HG03378 (cell line): ENCODE measurements around the gene CCNJ.
"Not testable (repeated sequence)": the region's sequence is repeated elsewhere in the genome, so short reads cannot be mapped to it uniquely, and the experiment has no call there.

Source experiments
- ATAC-seq: cut with Tn5 transposase; IDR thresholded peaks from one replicate; pipeline ENCODE4 v1.9.1; 2021; ENCODE audit warnings: mild to moderate bottlenecking, moderate library complexity; ENCODE audit not compliant: unreplicated experiment

The CCNJ gene, protein sequence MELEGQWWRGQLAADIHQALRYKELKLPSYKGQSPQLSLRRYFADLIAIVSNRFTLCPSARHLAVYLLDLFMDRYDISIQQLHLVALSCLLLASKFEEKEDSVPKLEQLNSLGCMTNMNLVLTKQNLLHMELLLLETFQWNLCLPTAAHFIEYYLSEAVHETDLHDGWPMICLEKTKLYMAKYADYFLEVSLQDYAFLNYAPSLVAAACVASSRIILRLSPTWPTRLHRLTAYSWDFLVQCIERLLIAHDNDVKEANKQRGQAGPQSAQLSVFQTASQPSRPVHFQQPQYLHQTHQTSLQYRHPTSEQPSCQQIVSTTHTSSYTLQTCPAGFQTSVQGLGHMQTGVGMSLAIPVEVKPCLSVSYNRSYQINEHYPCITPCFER

DNA sequence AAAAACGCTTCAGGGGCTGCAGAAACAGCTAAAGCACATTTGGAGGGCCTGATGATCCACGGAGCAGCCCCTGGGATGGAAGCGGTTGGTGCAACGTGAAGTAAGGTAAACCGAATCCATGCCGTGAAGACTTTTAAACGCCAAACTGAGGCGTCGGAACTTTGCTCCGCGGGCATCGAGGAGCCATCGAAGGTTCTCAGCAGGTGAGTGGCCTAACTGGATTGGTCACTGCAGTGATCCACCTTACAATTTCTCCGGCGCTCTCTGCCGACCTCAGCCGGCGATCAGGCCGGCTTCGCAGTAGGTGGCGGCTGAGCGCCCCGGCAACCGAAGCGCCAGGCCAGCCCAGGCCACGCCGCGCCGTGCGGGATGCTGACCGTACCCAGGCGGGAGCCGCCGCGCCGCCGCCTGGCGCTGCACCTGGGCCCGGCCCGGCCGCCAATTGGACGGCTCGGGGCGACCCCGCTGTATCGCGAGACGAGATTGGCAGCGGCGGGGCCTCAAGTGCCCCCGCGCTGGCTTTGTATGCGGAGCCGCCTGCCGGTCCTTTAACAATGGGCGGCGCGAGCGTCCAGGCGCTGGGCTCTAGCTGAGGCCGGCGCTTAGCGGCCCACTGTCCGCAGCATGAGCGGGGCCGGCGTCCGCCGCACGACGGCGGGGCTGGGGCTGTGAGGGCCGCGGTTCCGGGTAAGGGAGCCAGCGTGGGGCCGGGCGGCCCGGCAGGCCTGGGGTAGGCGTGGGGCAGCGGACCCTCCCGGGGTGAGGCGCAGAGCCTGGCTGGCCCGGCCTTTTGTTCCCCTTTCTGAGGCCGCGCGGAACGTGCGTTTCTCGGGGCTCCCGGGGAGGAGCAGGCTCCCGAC is at the start of gene CCNJ:
CCNJ (plus strand) TSS at position 551 of the 860 bp plus-strand sequence. CDS start 811 bp downstream, outside the sequence.
- ATAC-seq, result peak; percentile 68

DNA sequence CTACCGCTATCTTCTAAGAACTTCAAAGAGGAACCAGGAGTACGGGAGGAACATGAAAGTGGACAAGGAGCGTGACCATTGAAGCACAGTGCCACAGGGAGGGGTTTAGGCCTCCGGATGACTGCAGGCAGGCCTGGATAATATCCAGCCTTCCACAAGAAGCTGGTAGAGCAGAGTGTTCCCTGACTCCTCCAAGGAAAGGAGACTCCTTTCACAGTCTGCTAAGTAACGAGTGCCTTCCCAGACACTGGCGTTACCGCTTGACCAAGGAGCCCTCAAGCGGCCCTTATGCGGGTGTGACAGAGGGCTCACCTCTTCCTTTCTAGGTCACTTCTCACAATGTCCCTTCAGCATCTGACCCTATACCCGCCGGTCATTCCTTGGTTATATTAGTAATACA is 49.0 kb upstream of the CCNJ start:
- not testable (repeated sequence) for ATAC-seq

DNA sequence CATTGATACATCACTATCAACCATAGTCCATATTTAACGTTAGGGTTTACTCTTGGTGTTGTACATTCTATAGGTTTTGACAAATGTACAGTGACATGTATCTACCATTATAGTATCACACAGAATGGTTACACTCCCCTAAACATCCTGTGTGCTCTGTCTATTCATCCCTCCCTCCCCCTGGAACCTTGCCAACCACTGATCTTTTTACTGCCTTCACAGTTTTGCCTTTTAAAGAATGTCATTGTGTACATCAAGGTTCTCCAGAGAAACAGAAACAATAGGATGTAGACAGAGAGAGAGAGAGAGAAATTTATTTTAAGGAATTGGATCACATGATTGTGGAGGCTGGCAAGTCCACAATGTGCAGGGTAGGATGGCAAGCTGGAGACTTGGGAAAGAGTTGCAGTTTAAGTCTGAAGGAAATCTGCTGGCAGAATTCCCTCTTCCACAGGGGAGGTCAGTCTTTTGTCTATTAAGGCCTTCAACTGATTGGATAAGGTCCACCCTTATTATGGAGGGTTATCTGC is 45.1 kb upstream of the CCNJ start:
- no peak for ATAC-seq

DNA sequence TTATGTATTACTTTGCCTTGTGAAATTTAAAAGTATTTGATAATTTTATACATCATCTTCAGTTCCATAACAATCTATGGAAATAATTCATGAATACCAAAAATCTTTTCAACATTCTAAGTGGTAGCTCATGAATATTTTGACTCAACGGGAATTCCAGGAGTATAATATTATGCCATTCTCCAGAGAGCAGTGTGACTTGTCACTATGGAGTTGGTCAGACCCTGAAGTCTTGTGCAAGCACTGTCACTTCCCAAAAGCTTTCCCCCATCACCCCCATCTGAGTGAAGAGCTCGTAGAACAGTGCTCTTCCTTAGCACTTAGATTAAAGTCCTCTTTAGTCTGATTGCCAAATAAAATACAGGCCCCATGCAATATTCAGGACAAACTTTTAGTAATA is 29.4 kb upstream of the CCNJ start:
- ATAC-seq, result no peak

DNA sequence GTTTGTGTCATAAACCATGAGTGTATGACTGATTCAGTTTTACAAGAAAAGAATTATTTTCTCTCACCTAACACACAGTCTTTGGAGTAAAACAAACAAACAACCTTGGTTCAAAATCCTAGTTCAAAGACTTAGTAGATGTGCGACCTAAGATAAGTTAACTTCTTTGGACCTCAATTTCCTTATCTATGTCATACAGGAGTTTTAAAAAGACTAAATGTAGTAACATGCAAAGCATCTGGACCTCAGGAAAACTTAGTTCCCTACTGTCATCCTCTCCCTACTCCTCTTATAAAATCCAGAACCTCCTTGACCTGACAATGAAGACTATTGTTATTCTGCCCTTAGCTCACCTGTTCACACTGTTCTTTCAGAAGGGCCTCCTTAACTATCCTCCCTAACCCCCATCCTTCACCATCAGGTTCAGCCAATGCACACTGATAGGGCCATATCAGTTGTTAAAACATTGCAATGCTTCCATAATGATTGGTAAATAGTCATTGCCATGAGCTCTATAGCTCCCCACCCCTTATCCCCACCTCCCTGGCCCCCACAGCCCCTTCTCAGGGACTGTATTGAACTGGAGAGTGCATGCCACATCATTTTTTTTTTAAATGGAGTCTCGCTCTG is 28.8 kb upstream of the CCNJ start:
- no peak for ATAC-seq

DNA sequence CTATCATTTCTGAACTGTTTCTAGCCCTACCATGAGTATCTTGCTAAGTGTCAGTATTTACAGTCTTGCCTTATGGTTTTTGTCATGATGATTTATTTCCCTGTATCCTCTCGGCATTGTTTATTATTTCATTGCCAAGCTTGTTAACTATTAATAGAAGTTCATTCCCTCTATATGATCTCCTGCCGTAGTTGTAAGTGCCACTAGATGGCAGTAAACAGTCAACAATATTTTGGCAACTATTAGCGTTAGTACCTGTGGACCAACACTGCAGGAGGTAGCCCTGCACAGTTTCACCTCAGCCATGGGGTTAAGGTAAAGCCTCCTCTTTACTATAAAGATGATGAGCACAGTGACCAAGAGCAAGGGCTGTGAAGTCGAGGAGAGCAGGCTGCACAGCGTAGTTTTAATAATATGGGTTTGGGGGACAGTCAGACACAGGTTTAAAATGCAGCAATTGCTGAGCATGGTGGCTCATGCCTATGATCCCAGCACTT is 26.1 kb upstream of the CCNJ start:
- peak; percentile 66 for ATAC-seq

DNA sequence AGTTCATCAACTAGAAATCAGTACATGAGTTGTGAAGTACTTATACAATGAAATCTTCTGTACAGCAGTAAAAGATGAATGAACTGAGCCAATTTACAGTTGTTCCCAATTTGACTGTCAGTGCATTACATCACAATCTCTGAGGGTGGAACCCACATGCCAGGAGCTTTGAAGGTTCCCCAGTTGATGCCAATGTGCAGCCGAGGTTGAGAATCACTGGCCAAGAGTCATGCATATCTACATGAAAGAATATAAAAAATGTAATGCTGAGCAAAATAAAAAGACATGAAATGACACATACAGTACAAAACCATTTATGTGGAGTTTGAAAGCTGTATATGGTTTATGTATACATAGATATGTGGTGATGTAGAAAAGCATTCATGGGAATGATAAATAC is 22.1 kb upstream of the CCNJ start:
- ATAC-seq, result no peak

DNA sequence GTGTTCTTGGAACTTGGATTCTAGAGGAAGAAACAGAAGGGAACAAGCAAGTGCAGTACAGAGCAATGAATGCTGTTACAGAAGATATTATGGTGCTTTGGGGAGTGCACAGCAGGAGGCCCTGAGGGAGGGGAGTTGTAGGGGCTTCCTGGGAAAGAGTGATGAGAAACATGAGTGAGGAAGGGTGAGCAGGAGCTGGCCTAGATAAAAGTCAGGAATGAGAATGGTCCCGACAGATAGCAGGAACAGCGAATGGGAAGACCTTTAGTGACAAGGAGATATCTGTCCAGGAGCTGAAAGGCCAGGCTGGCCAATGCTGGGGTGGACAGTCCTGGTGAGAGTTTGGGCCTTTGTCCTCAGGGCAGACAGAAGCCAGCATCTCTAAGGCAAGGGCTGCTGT is 20.6 kb upstream of the CCNJ start:
- ATAC-seq, result no peak

DNA sequence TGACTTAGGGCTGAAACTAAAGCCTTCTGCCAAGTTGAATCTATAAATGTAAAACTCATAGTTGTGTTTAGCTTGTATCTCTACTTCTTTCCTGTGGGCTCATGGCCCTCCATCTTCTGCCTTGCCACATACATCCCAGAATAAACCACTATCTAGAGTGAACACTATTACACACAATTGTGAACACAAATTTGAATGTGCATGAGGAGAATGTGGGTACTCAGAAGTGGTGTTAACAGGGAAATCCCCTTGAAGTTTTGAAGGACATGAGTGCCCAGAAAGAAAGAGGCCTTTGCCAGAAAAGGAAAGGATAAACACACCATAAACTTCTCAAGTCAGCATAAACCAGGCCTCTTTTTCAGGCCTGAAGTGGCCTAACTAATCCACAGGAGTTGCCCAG is 20.2 kb upstream of the CCNJ start:
- no peak for ATAC-seq

DNA sequence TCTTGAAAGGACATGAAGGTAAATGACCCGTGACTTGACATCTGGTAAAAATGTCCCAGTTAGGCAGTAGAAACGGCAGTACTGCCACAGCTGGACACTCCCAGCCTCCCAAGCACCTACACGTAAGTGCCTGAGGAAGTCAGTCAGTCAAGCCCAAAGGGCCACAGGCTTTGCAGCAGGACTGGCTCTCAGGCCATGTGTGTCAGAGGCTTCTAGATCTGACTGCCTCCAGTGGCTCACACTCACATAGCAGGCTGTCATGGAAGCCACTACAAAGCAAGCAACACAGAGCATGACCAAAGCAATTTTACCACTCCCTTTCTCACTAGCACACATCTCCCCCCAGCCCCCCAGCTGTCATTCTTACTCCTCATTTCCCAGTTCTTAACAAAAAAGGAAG is 17.8 kb upstream of the CCNJ start:
- ATAC-seq, result no peak

DNA sequence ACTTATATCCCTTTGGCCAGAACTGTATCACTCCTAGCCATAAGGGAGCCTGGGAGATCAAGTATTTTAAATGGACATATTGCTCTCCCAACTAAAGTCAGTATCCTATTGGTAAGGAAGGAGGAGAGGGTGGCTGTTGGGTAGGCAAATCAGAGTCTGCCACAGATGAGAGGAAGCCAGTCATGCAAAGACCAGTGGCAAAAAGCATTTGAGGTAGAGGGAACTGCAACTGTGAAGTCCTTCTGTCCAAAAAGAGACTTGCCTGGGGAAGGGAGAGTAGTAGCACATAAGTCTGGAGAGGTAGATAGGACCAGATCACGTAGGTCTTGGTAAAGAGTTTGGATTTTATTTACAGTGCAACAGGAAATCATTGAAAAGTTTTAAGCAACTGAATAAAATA is 8.8 kb upstream of the CCNJ start:
- ATAC-seq, result no peak

DNA sequence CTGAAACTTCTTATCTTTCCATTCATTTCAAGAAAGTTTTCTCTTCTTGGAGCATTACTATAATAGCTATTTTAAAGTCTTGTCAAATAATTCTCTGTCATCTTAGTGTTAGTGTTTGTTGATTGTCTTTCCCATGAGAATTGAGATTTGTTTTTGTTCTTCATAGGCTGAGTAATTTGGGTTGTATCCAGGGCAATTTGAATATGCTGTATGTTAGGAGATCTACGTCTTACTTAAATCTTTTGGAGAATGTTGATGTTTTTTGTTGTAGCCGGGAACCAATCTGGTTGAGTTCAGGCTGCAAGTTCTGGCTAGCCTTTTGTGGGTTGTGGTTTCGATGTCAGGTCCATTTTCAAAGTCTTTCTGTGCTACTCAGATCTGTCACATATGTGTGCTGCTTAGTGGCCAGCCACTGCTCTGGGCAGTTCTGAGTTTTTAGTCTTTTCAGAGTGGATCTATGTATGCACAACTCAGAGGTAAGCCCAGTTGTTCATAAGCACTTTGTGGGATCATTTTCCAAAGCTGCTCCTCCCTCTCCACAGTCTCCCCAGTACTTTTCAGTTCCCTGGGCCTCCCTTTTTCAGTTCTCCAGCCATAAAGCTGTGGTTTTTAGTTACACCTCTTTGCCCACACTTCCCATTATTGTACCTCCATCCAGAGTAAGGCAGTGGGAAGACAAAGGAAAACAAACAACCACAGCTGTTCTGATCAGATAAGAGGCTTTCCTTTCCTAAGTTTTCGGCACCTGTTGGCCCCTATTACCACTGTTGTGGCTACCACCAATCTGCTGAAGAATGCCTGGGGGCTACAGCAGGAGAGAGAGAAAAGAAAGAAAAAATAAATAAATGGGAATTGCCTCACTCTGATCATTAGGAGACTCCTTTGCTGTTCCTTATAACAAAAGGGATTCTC is 4.7 kb upstream of the CCNJ start:
- no peak for ATAC-seq

DNA sequence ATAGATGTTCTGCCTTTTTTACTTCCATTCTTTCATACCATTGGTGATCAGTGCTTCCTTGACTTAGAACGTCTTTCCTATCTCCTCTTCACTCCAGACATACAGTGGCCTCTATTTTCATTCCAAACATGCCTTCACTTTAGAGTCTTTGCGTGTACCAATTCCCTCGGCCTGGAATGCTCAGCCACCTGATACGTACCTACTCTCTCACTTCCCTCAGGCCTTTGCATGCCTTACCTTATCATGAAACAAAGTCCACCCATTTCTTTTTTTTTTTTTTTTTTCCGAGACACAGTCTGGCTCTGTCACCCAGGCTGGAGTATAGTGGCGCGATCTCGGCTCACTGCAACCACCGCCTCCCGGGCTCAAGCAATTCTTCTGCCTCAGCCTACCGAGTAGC is 2.2 kb upstream of the CCNJ start:
- no peak for ATAC-seq

DNA sequence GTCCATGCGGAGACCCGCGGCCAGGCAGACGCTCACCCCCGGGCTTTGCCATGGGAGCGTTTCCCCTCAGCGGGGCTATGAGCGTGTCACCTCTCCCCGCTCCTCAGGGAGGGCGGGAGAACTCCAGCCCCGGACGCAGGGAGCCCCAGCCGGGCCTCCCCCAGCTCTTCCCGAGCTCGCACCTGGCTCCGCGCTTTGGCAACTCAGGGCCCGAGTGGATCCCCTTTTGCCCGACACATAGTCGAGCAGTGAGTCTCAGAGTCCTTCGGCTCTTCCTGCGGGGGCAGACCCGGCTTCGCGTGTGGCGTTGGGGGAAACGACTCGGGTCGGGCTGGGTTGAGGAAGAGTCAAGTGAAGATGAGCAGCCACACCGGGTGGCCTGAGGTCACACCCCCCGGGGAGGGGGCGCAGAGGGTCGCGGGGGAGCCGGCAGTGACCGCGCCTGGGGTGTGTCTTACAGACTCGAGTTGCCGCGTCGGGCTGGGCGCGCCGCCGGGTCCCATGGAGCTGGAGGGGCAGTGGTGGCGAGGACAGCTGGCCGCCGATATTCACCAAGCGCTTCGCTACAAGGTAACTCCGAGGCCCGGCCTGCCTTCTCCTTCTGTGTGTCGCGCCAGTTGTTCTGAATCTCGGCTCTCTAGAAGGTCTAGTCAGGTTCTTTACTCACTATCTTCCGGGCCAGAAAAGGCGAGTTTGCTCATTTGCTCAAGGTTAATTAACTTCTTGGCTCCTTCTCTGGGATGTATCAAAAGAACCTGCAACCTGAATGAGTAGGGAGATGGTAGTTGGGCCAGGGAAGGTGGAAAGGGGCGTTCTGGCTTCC is 721 bp downstream of the CCNJ start:
- peak; percentile 35 for ATAC-seq

DNA sequence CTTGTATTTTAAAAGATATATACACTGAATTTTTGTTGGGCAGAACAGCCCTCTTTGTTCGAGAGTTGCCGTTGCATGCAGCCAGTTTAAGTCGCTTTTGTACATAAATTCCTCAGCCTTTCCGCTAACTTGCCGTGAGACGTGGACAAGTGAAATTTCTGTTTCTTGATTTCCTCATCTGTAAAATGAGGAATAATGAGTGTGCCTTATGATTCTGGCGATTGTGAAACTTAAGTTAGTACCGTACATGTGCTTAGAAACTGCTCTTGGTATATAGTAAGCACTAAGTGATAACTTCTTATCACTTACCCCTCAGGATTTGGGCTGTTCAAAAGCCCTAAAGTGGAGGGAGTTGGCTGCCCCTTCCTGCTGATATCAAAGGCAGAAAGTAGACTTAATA is 1.4 kb downstream of the CCNJ start:
- no peak for ATAC-seq

DNA sequence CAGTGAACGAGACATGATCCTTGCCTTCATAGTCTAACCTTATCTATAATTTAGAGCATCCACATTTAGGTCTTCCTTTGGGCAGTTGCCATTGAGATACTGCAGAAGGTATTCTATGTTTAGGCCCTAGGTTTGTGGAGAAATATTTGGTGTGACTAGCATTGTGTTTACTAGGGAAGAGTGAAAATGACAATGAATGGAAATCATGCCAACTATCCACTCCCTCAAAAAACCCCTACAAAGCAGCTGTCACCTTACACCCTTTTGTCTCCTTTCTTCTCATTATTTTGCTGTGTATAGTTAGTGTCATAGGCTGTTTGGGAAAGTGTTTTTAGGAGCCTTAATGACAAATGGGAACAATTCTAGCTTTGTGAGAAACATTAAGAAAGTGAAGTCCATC is 3.2 kb downstream of the CCNJ start:
- ATAC-seq, result no peak

DNA sequence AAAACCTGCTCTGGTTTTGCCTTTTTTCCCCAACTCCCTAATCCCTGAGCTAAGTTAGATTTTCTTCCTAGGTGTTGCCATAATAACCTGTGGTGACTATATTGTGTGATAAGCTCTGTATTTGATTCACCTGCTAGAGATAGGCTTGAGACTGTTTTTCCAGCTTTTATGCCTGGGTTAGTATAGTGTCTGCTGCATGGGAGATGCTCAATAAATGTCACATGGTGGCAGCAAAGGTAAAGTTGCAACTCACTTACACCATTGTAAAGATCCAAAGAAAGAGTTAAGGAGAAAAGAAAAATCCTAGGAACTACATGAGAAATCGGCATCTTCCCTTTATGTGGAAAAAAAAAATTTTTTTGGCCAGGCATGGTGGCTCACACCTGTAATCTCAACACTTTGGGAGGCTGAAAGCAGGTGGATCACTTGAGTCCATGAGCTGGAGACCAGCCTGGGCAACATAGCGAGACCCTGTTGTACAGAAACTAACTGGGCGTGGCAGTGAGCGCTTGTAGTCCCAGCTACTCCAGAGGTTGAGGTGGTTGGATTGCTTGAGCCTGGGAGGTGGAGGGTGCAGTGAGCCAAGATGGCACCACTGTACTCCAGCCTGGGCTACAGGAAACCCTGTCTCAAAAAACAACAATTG is 3.7 kb downstream of the CCNJ start:
- ATAC-seq, result no peak

DNA sequence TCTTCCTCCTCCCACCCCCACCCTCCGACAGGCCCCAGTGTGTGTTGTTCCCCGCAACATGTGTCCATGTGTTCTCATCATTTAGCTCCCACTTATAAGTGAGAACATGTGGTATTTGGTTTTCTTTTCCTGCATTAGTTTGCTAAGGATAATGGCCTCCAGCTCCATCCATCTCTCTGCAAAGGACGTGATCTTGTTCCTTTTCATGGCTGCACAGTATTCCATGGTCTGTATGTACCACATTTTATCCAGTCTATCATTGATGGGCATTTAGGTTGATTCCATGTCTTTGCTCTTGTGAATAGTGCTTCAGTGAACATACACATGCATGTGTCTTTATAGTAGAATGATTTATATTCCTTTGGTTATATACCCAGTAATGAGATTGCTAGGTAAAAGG is 4.5 kb downstream of the CCNJ start:
- ATAC-seq, result not testable (repeated sequence)

DNA sequence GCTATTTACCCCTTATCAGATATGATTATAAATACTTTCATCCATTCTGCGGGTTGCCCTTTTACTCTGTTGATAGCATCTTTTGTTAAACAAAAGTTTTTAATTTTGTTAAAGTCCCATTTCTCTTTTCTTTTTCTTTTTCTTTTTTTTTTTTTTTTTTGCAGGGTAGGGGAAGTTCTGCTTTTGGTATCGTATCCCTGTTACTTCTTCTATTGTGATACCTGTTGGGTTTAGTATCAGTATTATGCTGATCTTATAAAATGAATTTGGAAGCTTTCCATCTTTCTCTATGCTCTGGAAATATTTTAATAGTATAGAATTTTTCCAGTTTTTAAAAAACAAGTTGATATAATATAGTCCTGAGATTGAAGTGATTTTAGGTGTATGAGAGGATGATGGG is 6.0 kb downstream of the CCNJ start:
- ATAC-seq, result no peak
